HL-60/S4 (cell line): ENCODE data around the gene TXLNA.

Experiments used
- in situ Hi-C: fragments of 300-500 bp; cut with MboI; formaldehyde crosslinking; loops from 2 replicates; pipeline ENCODE4 v1.14.3; 2022; ENCODE audit warnings: low sequenced_read_pairs

TXLNA gene

GRCh38 chr1:32182060-32182459, 2.6 kb downstream of the TXLNA start:
- in situ Hi-C loops, result no loop called here

DNA sequence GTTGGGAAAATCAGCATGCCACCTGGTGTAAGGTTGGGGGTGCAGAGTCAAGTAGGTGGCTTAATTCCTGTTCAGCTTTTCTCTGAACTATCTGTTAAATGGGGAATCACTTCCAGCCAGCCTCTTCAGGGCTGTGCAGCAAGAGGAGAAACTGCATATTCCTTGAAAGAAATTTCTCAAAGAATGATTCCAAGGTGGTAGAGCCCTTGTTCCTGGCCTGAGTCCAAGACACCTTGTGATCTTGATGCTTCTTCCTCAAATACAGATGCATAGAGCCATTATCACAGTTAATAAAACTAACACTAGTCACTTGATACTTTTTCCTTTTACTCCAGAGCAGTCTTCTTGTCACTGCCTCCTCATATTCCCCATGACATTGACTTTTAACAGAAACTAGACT, 5.2 kb downstream of the TXLNA start:
- in situ Hi-C loops, result no loop called here

DNA sequence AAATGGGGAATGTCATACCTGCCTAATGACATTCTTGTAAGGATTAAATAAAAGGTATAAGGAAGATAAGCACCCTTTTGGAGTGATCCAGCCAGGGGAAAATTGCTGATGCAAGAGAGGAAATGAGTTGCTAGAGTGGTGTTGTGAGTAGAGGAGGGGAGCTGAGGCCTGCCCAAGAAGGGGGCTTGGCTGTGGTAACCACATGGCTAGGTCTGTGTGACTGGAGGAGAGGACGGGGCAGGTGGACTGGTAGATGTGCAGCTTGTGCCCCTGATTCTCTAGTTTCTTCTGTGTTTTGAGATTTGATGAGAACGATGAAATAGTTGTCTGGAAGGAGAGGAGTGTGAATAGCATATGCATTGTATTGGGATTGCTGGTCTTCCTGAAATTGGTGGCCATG, 6.6 kb downstream of the TXLNA start:
- in situ Hi-C loops, result no loop called here

DNA sequence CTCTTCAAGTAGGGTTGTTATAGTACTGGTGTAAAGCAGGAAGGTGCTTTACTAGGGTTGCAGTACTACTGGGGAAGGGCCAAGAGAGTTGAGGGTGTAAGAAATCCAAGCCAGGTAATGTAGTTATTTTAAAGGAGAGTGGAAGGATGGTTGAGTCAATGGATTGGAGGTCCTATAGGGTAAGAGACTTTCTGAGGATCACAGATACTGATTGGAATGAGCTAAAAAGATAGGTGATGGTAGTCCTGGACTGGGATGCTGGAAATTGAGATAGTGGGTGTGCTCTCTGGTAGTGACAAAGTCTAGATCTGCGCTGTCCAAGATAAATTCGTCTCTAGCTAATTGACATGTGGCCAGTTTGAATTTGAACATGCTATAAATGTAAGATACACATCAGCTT, 7.0 kb downstream of the TXLNA start:
- in situ Hi-C loops, result no loop called here

GRCh38 chr1:32187850-32188249, 8.4 kb downstream of the TXLNA start:
- in situ Hi-C loops, result no loop called here

GRCh38 chr1:32192220-32192948, 12.9 kb downstream of the TXLNA start:
- in situ Hi-C loops, result no loop called here

DNA sequence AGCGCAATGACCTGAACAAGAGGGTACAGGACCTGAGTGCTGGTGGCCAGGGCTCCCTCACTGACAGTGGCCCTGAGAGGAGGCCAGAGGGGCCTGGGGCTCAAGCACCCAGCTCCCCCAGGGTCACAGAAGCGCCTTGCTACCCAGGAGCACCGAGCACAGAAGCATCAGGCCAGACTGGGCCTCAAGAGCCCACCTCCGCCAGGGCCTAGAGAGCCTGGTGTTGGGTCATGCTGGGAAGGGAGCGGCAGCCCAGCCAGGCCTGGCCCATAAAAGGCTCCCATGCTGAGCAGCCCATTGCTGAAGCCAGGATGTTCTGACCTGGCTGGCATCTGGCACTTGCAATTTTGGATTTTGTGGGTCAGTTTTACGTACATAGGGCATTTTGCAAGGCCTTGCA, 15.5 kb downstream of the TXLNA start:
- in situ Hi-C loops, result no loop called here

DNA sequence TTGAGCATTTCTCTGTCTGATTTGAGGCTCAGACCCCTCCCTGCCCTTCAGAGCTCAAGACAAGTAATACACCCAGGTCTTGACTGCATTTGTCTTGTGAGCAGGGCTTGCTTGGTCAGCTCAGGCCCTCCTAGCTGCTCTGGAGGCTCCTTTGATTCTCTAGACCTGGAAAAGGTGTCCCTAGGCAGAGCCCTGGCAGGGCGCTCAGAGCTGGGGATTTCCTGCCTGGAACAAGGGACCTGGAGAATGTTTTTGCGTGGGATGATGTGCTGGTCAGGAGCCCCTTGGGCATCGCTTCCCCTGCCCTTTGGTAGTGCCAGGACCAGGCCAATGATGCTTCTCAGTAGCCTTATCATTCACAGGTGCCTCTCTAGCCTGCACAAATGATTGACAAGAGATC, 16.1 kb downstream of the TXLNA start:
- in situ Hi-C loops, result no loop called here

DNA sequence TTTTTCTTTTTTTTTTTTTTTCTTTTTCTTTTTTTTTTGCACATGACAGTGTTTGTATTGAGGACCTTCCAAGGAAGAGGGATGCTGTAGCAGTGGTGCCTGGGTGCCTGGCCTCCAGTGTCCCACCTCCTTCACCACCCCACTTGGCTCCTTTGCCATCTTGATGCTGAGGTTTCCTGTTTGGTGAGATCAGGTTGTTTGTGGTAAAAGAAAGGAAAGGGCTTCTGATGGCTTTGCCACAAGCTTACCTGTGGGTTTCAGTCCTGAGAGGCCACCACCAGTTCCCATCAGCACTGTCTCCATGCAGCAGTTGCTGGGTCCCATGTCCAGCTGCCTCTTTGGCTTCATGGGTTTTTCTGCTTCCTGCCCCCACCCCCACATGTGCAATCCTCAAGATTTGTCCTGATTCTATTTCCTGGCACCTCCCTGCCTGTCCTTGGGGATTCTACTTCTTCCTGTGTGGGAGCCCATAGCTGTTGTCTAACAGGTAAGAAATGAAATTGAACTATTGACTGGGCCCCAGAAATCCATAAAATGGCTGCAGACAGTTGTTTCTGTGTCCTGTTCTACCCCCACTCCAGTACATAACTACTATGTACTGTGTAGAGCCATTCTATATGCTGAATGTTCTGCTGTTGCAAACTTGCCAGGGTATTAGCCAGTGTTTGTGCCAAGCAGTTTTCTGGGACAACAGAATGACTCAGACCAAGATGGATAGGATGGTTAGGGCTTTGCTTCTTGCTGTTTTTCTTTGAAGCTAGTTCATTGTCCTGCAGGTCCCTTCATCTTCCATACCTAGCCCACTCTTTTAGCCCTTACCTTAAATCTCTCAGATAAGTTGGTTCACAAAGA, 16.7 kb downstream of the TXLNA start:
- in situ Hi-C loops, result no loop called here

DNA sequence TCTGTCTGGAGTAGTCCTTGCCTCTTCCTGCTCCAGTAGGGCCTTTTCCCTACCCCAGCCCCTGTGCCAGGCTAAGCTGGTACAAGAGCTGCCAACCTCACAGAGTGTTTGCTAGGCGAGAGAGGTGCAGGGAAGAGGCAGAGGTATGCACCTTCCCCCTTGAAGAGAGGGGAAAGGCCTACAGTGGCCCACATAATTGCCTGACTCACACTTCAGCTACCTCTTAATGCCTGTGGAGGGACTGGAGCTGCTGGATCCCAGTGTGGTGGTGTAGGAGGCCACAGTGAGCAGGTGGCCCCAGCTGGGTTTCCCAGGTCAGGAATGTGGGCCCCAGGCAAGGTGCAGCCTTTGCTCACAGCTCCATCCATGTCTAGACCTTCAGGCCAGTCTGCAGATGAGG, 17.6 kb downstream of the TXLNA start:
- in situ Hi-C loops, result no loop called here

DNA sequence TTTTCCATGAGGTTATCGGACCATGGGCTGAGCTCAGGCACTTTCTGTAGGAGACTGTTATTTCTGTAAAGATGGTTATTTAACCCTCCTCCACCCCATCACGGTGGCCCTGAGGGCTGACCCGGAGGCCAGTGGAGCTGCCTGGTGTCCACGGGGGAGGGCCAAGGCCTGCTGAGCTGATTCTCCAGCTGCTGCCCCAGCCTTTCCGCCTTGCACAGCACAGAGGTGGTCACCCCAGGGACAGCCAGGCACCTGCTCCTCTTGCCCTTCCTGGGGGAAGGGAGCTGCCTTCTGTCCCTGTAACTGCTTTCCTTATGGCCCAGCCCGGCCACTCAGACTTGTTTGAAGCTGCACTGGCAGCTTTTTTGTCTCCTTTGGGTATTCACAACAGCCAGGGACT, 18.4 kb downstream of the TXLNA start:
- in situ Hi-C loops, result no loop called here

DNA sequence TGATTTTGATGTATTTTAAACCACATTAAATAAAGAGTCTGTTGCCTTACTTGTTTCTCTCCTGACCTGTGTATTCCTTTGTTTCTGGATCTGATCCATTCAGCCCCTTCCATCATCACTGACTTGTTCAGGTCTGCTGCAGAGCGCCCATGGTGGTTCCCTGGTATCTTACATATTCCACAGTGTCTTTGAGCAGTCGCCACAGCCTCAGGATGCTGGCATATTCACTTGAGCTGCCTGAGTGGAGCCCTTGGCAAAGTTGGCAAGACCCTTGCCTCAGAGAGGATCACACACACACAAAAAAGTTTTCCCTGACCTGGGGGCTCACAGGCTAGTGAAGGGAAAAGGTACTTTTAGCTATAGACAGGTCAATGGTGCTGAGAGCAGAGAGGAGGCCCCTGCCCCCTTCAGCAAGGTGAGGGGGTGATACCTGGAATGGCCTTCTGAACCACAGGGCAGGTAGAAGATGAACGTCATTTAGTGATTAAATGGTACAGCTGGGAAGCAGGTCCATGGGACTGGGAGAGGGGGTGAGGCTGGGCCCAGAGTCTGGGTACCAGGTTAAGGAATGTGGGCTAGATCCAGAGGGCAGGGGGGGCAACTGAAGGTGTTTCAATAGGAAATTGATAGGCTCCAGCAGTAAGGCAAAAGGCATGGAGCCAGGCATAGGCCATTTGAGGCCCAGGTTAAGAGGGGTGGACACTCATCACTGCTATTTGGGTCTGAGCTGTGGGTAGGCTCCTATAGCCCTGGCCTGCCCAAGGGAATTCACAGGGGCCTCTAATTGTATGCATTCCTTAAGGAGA, 19.0 kb downstream of the TXLNA start:
- in situ Hi-C loops, result no loop called here

GRCh38 chr1:32199043-32199716, 19.7 kb downstream of the TXLNA start:
- in situ Hi-C loops, result no loop called here

DNA sequence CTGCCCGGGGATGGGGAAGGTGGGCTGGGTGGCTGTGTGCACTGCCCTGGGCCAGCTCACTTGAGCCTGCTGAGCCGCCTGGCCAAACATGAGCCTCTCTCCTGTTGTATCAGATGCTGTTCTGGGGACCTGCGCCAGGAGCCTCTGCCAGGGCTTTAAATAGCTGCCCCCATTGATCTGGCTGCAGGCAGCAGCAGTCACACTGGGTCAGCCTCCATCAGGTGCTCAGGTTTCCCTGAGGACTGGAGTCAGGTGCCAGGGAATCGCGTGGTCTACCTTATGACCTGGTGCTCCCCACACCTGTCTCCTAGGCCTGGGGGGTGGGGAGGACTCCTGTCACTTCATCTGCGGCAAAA, 20.2 kb downstream of the TXLNA start:
- in situ Hi-C loops, result no loop called here

GRCh38 chr1:32200226-32201010, 20.9 kb downstream of the TXLNA start, which contains the start of gene CCDC28B:
TSS of gene CCDC28B (plus strand) at chr1:32200595. CDS start at chr1:32201936, 1,341 bp downstream.
- in situ Hi-C loops, result no loop called here

DNA sequence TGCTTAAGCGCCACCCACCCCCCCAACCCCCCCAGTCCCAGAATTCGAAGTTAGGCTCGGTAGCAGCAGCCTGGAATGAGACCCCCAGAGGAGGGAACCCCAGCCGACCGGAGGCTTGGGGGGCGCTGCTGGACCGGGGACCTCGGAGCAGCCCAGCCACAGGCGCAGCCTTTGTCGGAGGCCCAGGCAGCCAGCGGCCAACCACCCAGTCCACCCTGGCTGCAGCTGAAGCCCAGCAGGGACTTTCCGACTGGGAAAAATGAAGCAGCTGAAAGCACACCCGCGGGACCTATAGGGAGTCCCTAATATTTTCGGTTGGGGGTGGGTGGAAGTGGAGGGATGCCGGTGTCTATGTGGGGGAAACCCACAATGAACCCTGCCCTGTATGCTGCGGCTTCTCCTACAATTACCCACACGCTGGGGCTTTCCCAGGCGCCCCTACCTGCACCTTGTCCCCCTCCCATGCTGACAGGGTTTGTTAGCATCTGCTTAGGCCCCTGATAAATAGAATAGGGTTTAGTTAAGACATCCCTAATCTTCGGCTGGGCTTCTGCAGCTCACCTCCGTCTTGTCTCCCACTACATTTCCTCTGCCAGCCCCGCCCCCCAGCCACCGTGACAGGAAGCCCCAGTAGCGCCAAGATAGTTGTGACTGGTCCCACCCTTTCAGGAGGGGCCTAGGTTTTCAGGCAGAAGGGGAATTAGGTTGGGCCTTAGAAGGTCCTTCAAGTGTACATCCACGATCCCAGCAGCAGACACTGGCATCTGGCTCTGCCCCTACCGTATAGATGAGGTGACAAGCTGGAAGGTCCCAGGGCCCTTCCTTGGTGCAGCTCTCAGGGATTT, 21.8 kb downstream of the TXLNA start:
- in situ Hi-C loops, result no loop called here

- in situ Hi-C loops, result no loop called here
These were observed 25.5 kb downstream of the TXLNA start for GRCh38 chr1:32204943-32205361.

DNA sequence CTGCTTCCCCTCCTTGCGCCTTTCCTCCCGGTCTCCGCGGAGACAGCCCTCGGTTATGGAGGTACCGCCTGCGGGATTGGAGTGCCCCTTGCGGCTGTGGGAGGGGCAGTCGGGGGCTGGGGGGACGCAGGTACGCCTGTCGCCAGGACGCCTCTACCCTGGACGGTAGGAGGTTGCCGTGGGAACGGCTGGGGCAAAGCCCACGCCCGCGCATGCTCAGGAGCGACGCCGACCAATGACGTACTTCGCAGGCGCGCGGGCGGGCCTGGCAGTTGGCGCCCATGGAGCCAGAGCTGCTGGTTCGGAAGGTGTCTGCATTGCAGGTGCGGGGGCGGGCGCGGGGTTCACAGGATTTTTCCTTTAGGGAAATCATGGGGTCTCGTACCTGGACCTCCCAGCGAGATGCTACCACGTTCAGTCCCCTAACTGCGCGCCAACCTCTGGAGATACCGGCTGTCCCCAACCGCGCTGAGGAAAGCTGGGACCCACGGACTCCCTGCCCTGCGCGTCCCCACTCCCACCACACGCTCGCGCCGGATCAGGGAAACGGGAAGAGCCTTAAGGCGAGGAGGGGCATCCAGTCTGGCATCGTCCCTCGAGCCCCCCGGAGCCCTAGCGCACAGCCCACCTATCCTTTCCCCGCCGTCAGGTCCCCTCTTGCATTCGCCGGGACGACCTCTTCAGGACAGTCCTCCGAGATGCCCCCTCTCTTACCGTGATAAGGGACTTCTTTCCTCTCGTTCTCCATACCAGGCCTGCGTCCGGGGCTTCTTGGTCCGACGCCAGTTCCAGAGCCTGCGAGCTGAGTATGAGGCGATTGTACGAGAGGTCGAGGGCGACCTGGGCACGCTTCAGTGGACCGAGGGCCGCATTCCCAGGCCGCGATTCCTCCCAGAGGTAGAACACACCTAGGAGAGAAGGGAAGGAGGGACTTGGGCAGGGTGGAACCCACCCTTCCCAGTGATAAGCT, 26.2 kb downstream of the TXLNA start, which contains the start of gene IQCC:
TSS of gene IQCC (plus strand) at position 271 of the 970 bp plus-strand sequence. CDS start at position 282, 11 bp downstream.
- in situ Hi-C loops, result no loop called here
